DND-41 (cell line): Measurements from ENCODE around the gene MOGAT3.

Source experiments
- ATAC-seq: fragments of 200-7000 bp; cut with Tn5 transposase; 3 replicates; pipeline ENCODE4 v1.9.1; 2021; ENCODE audit warnings: low read depth; ENCODE audit not compliant: insufficient read depth
- DNase-seq: peaks from one replicate; pipeline ENCODE4 v3.0.0-alpha.2; 2020
- H2AFZ ChIP-seq: 2 replicates; pipeline ENCODE4 v1.6.0; 2012; ENCODE audit warnings: low read depth, low read length
- H3K27ac ChIP-seq: 2 replicates; pipeline ENCODE4 v1.5.1; 2012; ENCODE audit warnings: low read length, inconsistent platforms
- H3K27me3 ChIP-seq: fragments of 200-600 bp; sonication (generic); 2 replicates; pipeline ENCODE4 v1.6.0; 2012; ENCODE audit warnings: low read length, mild to moderate bottlenecking, inconsistent platforms; ENCODE audit not compliant: insufficient read depth, poor library complexity
- H3K36me3 ChIP-seq: 2 replicates; pipeline ENCODE4 v1.5.1; 2012; ENCODE audit warnings: low read length, inconsistent platforms; ENCODE audit not compliant: insufficient read depth
- H3K4me1 ChIP-seq: 2 replicates; pipeline ENCODE4 v1.5.1; 2012; ENCODE audit warnings: mild to moderate bottlenecking, low read length; ENCODE audit not compliant: insufficient read depth
- H3K4me2 ChIP-seq: 2 replicates; pipeline ENCODE4 v1.6.0; 2012; ENCODE audit warnings: mild to moderate bottlenecking, moderate library complexity, low read length, inconsistent platforms; ENCODE audit not compliant: insufficient read depth
- H3K4me3 ChIP-seq, 2 experiments: fragments of 200-600 bp in 1 of 2; shearing (Covaris generic) in 1 of 2; 2 replicates each; pipeline ENCODE4 v1.5.1; 2012 to 2016; ENCODE audit warnings: inconsistent platforms in 2 of 2, low read length in 2 of 2, mild to moderate bottlenecking in 2 of 2, low read depth in 1 of 2, moderate library complexity in 1 of 2
- H3K79me2 ChIP-seq: 2 replicates; pipeline ENCODE4 v1.6.0; 2012; ENCODE audit warnings: low read length, inconsistent platforms; ENCODE audit not compliant: insufficient read depth
- H3K9ac ChIP-seq: 2 replicates; pipeline ENCODE4 v1.6.0; 2012; ENCODE audit warnings: low read depth, mild to moderate bottlenecking, inconsistent platforms, low read length, moderate library complexity
- H3K9me3 ChIP-seq: 2 replicates; pipeline ENCODE4 v1.5.1; 2012; ENCODE audit warnings: low read length, moderate library complexity, mild to moderate bottlenecking, inconsistent platforms; ENCODE audit not compliant: insufficient read depth, severe bottlenecking
- H4K20me1 ChIP-seq: 2 replicates; pipeline ENCODE4 v1.6.0; 2012; ENCODE audit warnings: low read length; ENCODE audit not compliant: insufficient read depth
- EZH2 ChIP-seq: IDR thresholded peaks from 3 replicates; pipeline ENCODE4 v1.6.1; 2012; ENCODE audit warnings: borderline replicate concordance, low read depth, mild to moderate bottlenecking, moderate library complexity, low read length, inconsistent platforms; ENCODE audit not compliant: severe bottlenecking
- TF ChIP-seq, protein P1 (sequence below): IDR thresholded peaks from 2 replicates; pipeline ENCODE4 v1.5.1; 2012; ENCODE audit warnings: borderline replicate concordance, low read length, moderate library complexity, mild to moderate bottlenecking; ENCODE audit not compliant: poor library complexity, severe bottlenecking; ENCODE audit errors: extremely low read depth

Gene MOGAT3

DNA sequence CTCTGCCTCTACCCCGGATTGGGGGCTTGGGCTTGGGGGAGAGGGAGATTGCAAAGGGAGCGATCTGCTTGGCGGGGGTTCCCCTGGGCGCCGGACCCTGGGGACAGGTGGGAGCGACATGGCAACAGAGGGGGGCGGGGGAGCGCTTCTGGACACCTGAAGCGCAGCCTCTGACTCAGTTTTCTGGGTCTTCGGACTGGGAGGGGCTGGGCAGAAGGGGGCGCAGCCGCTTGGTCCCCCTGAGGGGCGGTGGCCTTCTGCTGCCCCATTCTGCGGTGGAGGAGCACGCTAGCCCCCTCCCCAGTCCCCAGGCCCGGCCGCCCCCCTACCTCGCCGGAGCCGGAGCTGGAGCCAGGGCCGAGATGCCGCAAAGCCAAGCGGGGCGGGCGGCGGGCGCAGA is 21.1 kb downstream of the MOGAT3 start:
- H3K9ac ChIP-seq, result no peak overlapping the region
- H2AFZ ChIP-seq, result no peak overlapping the region
- H3K27ac ChIP-seq, result no peak overlapping the region
- no peaks in the 10 kb centered on the region for H3K79me2 ChIP-seq
- DNase-seq, result no peak
- H3K9me3 ChIP-seq, result no peaks in the 10 kb centered on the region
- H3K4me1 ChIP-seq, result no peaks in the 10 kb centered on the region
- H4K20me1 ChIP-seq, result no peaks in the 10 kb centered on the region
- H3K27me3 ChIP-seq, result no peaks in the 10 kb centered on the region
- no peak overlapping the region for H3K4me2 ChIP-seq
- no peak for TF ChIP-seq EZH2
- TF ChIP-seq, protein P1, sequence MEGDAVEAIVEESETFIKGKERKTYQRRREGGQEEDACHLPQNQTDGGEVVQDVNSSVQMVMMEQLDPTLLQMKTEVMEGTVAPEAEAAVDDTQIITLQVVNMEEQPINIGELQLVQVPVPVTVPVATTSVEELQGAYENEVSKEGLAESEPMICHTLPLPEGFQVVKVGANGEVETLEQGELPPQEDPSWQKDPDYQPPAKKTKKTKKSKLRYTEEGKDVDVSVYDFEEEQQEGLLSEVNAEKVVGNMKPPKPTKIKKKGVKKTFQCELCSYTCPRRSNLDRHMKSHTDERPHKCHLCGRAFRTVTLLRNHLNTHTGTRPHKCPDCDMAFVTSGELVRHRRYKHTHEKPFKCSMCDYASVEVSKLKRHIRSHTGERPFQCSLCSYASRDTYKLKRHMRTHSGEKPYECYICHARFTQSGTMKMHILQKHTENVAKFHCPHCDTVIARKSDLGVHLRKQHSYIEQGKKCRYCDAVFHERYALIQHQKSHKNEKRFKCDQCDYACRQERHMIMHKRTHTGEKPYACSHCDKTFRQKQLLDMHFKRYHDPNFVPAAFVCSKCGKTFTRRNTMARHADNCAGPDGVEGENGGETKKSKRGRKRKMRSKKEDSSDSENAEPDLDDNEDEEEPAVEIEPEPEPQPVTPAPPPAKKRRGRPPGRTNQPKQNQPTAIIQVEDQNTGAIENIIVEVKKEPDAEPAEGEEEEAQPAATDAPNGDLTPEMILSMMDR, result no peak
- no peak overlapping the region for H3K4me3 ChIP-seq
- no peaks in the 10 kb centered on the region for H3K36me3 ChIP-seq
- no peak for ATAC-seq

DNA sequence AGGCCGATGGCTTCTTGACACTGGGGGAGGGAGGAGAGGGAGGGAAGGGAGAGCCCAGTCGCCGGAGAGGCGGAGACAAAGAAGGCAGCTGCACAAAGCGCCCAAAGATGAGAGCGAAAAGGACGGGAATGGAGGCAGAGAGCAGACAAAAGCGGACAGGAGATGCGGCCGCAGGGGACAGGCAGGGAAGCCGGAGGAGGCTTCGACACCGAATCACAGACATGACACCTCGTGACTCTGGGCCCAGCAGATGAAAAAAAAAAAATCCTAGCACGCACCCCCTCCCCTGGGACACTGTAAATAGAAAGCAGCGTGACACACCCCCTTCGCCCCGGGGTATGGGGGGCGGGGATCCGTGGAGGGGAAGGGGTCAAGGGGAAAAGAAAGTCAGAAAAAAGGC is 21.7 kb downstream of the MOGAT3 start:
- DNase-seq (no peak), ATAC-seq (no peak)
- no peak overlapping the region for H3K4me2 ChIP-seq
- no peak overlapping the region for H3K4me3 ChIP-seq
- no peaks in the 10 kb centered on the region for H3K27me3 ChIP-seq
- TF ChIP-seq, protein P1, result no peak
- TF ChIP-seq EZH2, result no peak
- H3K79me2 ChIP-seq, result no peaks in the 10 kb centered on the region
- H4K20me1 ChIP-seq, result no peaks in the 10 kb centered on the region; the same call in 1 of the 2 replicates
- no peak overlapping the region for H2AFZ ChIP-seq
- H3K36me3 ChIP-seq, result no peaks in the 10 kb centered on the region
- no peak overlapping the region for H3K9ac ChIP-seq
- no peak overlapping the region for H3K27ac ChIP-seq
- H3K4me1 ChIP-seq, result no peaks in the 10 kb centered on the region
- H3K9me3 ChIP-seq, result no peaks in the 10 kb centered on the region

DNA sequence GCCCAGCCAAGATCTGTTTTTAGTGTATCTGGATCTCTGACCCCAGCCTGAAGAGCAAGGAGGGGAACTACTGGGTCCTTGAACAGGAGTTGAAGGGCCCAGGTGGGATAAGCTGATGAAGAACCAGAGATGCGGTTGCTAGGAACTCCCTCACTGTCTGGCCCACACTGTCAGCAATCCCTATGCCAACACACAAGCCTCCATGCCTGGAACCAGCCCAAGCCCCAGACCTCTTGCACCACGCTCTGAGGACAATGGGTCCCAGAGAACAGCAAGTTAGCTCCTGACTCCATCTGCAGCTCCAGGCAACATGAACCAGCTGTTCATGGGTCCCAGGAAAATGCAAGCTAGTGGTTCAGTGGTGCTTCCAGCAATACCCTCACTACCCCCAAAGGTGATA is 23.2 kb downstream of the MOGAT3 start:
- no peak overlapping the region for H3K4me3 ChIP-seq
- H3K36me3 ChIP-seq, result no peaks in the 10 kb centered on the region
- no peak overlapping the region for H2AFZ ChIP-seq
- no peak for DNase-seq
- H3K9ac ChIP-seq, result no peak overlapping the region
- TF ChIP-seq, protein P1, result no peak
- no peak for TF ChIP-seq EZH2
- no peak overlapping the region for H3K4me2 ChIP-seq
- H4K20me1 ChIP-seq, result no peaks in the 10 kb centered on the region; the same call in none of the 2 replicates
- no peaks in the 10 kb centered on the region for H3K79me2 ChIP-seq
- peaks cover 4% of the 10 kb centered on the region for H3K4me1 ChIP-seq
- H3K9me3 ChIP-seq, result no peaks in the 10 kb centered on the region
- no peak overlapping the region for H3K27ac ChIP-seq
- ATAC-seq, result no peak
- no peaks in the 10 kb centered on the region for H3K27me3 ChIP-seq

DNA sequence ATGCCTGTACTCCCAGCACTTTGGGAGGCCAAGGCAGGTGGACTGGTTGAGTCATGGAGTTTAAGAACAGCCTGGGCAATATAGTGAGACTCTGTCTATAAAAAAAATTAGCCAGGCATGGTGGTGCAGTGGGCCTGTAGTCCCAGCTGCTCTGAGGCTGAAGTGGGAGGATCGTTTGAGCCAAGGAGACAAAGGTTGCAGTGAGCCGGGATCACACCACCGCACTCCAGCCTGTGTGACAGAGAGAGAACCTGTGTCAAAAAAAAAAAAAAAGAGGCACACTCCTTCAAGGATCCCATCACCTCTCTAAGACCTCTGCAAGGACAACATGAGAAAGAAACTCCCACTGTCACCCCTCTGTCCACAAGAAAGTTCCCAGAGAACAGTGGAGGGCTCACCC is 25.2 kb downstream of the MOGAT3 start:
- Histone ChIP-seq H3K4me2 (no peak overlapping the region), H3K27ac (no peak overlapping the region), H3K79me2 (no peaks in the 10 kb centered on the region), H3K4me3 (no peak overlapping the region), H3K36me3 (no peaks in the 10 kb centered on the region), H3K9ac (no peak overlapping the region), H2AFZ (no peak overlapping the region), H3K4me1 (peaks cover 24% of the 10 kb centered on the region), H4K20me1 (peaks cover 18% of the 10 kb centered on the region), H3K27me3 (no peaks in the 10 kb centered on the region), H3K9me3 (no peaks in the 10 kb centered on the region)
- no peak for DNase-seq
- ATAC-seq, result no peak
- TF ChIP-seq EZH2, result no peak
- TF ChIP-seq, protein P1, result no peak
